HepG2 (cell line): ENCODE data around the gene SIX5. TPM values are rescaled to one million over a fixed set of nuclear protein-coding genes. Genes with fewer than 3 reads are reported as not detected.

ENCODE experiments used
- AKAP8 ChIP-seq: sonication (generic); formaldehyde crosslinking; IDR thresholded peaks from 2 replicates; pipeline ENCODE4 v1.5.1; 2020; ENCODE audit warnings: mild to moderate bottlenecking, missing genetic modification reagents
- FOXP1 ChIP-seq, 2 experiments: fragments of 450-650 bp in 1 of 2; IDR thresholded peaks; 2 replicates each; pipeline ENCODE4 v1.6.1; 2017 to 2018; ENCODE audit warnings: antibody characterized with exemption in 1 of 2
- HBP1 ChIP-seq: IDR thresholded peaks from 2 replicates; pipeline ENCODE4 v1.6.1; 2016; ENCODE audit warnings: low read depth, control low read depth
- POLR2G ChIP-seq: fragments of 200-400 bp; formaldehyde crosslinking; IDR thresholded peaks from 2 replicates; pipeline ENCODE4 v1.6.1; 2018; ENCODE audit warnings: mild to moderate bottlenecking, low read depth, low read length, moderate library complexity
- PTBP1 ChIP-seq: fragments of 200-400 bp; formaldehyde crosslinking; IDR thresholded peaks from 2 replicates; pipeline ENCODE4 v1.6.1; 2018; ENCODE audit warnings: low read length, low read depth; ENCODE audit not compliant: poor library complexity, severe bottlenecking
- RFX3 ChIP-seq: IDR thresholded peaks from 2 replicates; pipeline ENCODE4 v1.6.1; 2016; ENCODE audit warnings: missing biosample characterization, missing genetic modification reagents
- SPEN ChIP-seq: sonication (generic); formaldehyde crosslinking; IDR thresholded peaks from 2 replicates; pipeline ENCODE4 v1.5.1; 2020; ENCODE audit warnings: low read depth, mild to moderate bottlenecking, missing genetic modification reagents
- ZNF407 ChIP-seq: sonication (generic); formaldehyde crosslinking; IDR thresholded peaks from one replicate; pipeline ENCODE4 v1.5.1; 2020; ENCODE audit warnings: mild to moderate bottlenecking, missing genetic modification reagents; ENCODE audit errors: not compliant biosample characterization
- ZNF510 ChIP-seq: sonication (generic); formaldehyde crosslinking; IDR thresholded peaks from 2 replicates; pipeline ENCODE4 v1.4.0; 2020; ENCODE audit warnings: low read depth, mild to moderate bottlenecking, missing genetic modification reagents
- polyA plus RNA-seq, 8 experiments: library from polyadenylated mRNA; depleted of rRNA in 3 of 8; stranded (reverse) in 7 of 8; unstranded in 1 of 8; fragments of >200 nt; fragmentation: Illumina TruSeq in 4 of 8; extraction: Trizol in 4 of 8; gene quantifications; 2 replicates each; pipeline versions ENCODE4 v1.2.1 to v1.2.3, GENCODE V29; 2011 to 2016; ENCODE audit warnings: low read depth in 4 of 8, missing spikeins in 1 of 8, mixed read lengths in 1 of 8; ENCODE audit not compliant: insufficient read depth in 1 of 8
- total RNA-seq, 5 experiments: library from RNA; depleted of rRNA; stranded (reverse); fragments of >200 nt; fragmentation: Illumina TruSeq; extraction: Trizol; gene quantifications; 2 replicates each; pipeline ENCODE4 v1.2.3, GENCODE V29; 2016; ENCODE audit warnings: low read depth in 1 of 5
- TF ChIP-seq, protein P1 (sequence below): sonication (generic); formaldehyde crosslinking; IDR thresholded peaks from 2 replicates; pipeline ENCODE4 v1.4.0; 2020; ENCODE audit warnings: missing genetic modification reagents
- TF ChIP-seq, protein P2 (sequence below): sonication (generic); formaldehyde crosslinking; IDR thresholded peaks from 2 replicates; pipeline ENCODE4 v1.4.0; 2020; ENCODE audit warnings: mild to moderate bottlenecking, low read depth, missing genetic modification reagents

SIX5 gene
- total and polyA plus RNA-seq, 2 of the 13 experiments (the other 11 are each of a cell fraction or from before 2014, with no cell fraction given): 7.7 to 10.5 TPM

- TF ChIP-seq ZNF407 (CRISPR knock-in tag): no peak
- TF ChIP-seq RFX3 (CRISPR knock-in tag): peak; percentile 90
- TF ChIP-seq AKAP8 (CRISPR knock-in tag): no peak
- peak; percentile 84 for TF ChIP-seq POLR2G
- peak; percentile 70; the same call in 1 of the 2 replicates for TF ChIP-seq ZNF510
- TF ChIP-seq, protein P1, sequence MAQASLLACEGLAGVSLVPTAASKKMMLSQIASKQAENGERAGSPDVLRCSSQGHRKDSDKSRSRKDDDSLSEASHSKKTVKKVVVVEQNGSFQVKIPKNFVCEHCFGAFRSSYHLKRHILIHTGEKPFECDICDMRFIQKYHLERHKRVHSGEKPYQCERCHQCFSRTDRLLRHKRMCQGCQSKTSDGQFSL: no peak
- TF ChIP-seq PTBP1: no peak
- no peak for TF ChIP-seq HBP1 (CRISPR knock-in tag)
- no peak for TF ChIP-seq FOXP1 (IDR thresholded peaks at IDR 0.05)
- no peak for TF ChIP-seq FOXP1 (CRISPR knock-in tag; IDR thresholded peaks at IDR 0.05)
- TF ChIP-seq SPEN (CRISPR knock-in tag): peak; percentile 56; the same call in 1 of the 2 replicates
- TF ChIP-seq, protein P2, sequence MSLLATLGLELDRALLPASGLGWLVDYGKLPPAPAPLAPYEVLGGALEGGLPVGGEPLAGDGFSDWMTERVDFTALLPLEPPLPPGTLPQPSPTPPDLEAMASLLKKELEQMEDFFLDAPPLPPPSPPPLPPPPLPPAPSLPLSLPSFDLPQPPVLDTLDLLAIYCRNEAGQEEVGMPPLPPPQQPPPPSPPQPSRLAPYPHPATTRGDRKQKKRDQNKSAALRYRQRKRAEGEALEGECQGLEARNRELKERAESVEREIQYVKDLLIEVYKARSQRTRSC (CRISPR knock-in tag): no peak
- TF ChIP-seq, all 625 proteins: peak for 69
Measured at GRCh38 chr19:45792470-45793177, 23.6 kb upstream of the SIX5 start, which contains the start of gene DMWD (continued).
